ENCODE results near the gene OR2M5.

Gene OR2M5

GRCh38 chr1:248155927-248156326 is 11.0 kb downstream of the OR2M5 start:
- no peak overlapping the region for H3K9ac ChIP-seq (ENCODE audit: low read length in 5 of 5)
- H3K27ac ChIP-seq (ENCODE audit: low read depth, low read length) = no peak overlapping the region
- H3K27me3 ChIP-seq (ENCODE audit: control insufficient read depth in 5 of 5, insufficient read depth in 4 of 5, low read length in 5 of 5) = no peaks in the 10 kb centered on the region
- no peaks in the 10 kb centered on the region for H3K4me1 ChIP-seq (ENCODE audit: control insufficient read depth in 5 of 5, insufficient read depth in 5 of 5, low read length in 5 of 5)
- H3K4me3 ChIP-seq (ENCODE audit: low read depth in 1 of 5, low read length in 5 of 5) = no peak overlapping the region
- no peaks in the 10 kb centered on the region for H3K9me3 ChIP-seq (ENCODE audit: control insufficient read depth in 5 of 5, low read length in 5 of 5)
- H3K36me3 ChIP-seq (ENCODE audit: control insufficient read depth in 5 of 5, insufficient read depth in 5 of 5, low read length in 5 of 5) = no peaks in the 10 kb centered on the region

- H3K9ac ChIP-seq (ENCODE audit: low read length in 5 of 5) = no peak overlapping the region
- no peak overlapping the region for H3K4me3 ChIP-seq (ENCODE audit: low read depth in 1 of 5, low read length in 5 of 5)
- H3K27ac ChIP-seq (ENCODE audit: low read depth, low read length) = no peak overlapping the region
- no peaks in the 10 kb centered on the region for H3K27me3 ChIP-seq (ENCODE audit: control insufficient read depth in 5 of 5, insufficient read depth in 4 of 5, low read length in 5 of 5)
- no peaks in the 10 kb centered on the region for H3K4me1 ChIP-seq (ENCODE audit: control insufficient read depth in 5 of 5, insufficient read depth in 5 of 5, low read length in 5 of 5)
- no peaks in the 10 kb centered on the region for H3K9me3 ChIP-seq (ENCODE audit: control insufficient read depth in 5 of 5, low read length in 5 of 5)
- H3K36me3 ChIP-seq (ENCODE audit: control insufficient read depth in 5 of 5, insufficient read depth in 5 of 5, low read length in 5 of 5) = no peaks in the 10 kb centered on the region
Observed at GRCh38 chr1:248158758-248159157, 13.8 kb downstream of the OR2M5 start.

- H3K9ac ChIP-seq (ENCODE audit: low read length in 5 of 5) = no peak overlapping the region
- H3K4me3 ChIP-seq (ENCODE audit: low read depth in 1 of 5, low read length in 5 of 5) = no peak overlapping the region
- no peaks in the 10 kb centered on the region for H3K4me1 ChIP-seq (ENCODE audit: control insufficient read depth in 5 of 5, insufficient read depth in 5 of 5, low read length in 5 of 5)
- H3K27ac ChIP-seq (ENCODE audit: low read depth, low read length) = no peak overlapping the region
- no peaks in the 10 kb centered on the region for H3K27me3 ChIP-seq (ENCODE audit: control insufficient read depth in 5 of 5, insufficient read depth in 4 of 5, low read length in 5 of 5)
- peaks cover 0 to 9% (median 0%) of the 10 kb centered on the region in 5 donors for H3K9me3 ChIP-seq (ENCODE audit: control insufficient read depth in 5 of 5, low read length in 5 of 5)
- H3K36me3 ChIP-seq (ENCODE audit: control insufficient read depth in 5 of 5, insufficient read depth in 5 of 5, low read length in 5 of 5) = no peaks in the 10 kb centered on the region
Observed at GRCh38 chr1:248164031-248164430, 19.1 kb downstream of the OR2M5 start.

GRCh38 chr1:248165186-248165585 is 20.2 kb downstream of the OR2M5 start:
- Histone ChIP-seq H3K27me3 (ENCODE audit: control insufficient read depth in 5 of 5, insufficient read depth in 4 of 5, low read length in 5 of 5) (no peaks in the 10 kb centered on the region), H3K9ac (ENCODE audit: low read length in 5 of 5) (no peak overlapping the region), H3K4me1 (ENCODE audit: control insufficient read depth in 5 of 5, insufficient read depth in 5 of 5, low read length in 5 of 5) (no peaks in the 10 kb centered on the region), H3K27ac (ENCODE audit: low read depth, low read length) (no peak overlapping the region), H3K9me3 (ENCODE audit: control insufficient read depth in 5 of 5, low read length in 5 of 5) (peaks cover 0 to 9% (median 0%) of the 10 kb centered on the region in 5 donors), H3K4me3 (ENCODE audit: low read depth in 1 of 5, low read length in 5 of 5) (no peak overlapping the region), H3K36me3 (ENCODE audit: control insufficient read depth in 5 of 5, insufficient read depth in 5 of 5, low read length in 5 of 5) (no peaks in the 10 kb centered on the region)

- H3K27ac ChIP-seq (ENCODE audit: low read depth, low read length) = no peak within 1 kb of the TSS
- no peak within 1 kb of the TSS for H3K9ac ChIP-seq (ENCODE audit: low read length in 5 of 5)
- no peak within 1 kb of the TSS for H3K4me3 ChIP-seq (ENCODE audit: low read depth in 1 of 5, low read length in 5 of 5)
- H3K27me3 ChIP-seq (ENCODE audit: control insufficient read depth in 5 of 5, insufficient read depth in 4 of 5, low read length in 5 of 5) = no peaks in the 10 kb centered on the region
- H3K4me1 ChIP-seq (ENCODE audit: control insufficient read depth in 5 of 5, insufficient read depth in 5 of 5, low read length in 5 of 5) = no peaks in the 10 kb centered on the region
- H3K9me3 ChIP-seq (ENCODE audit: control insufficient read depth in 5 of 5, low read length in 5 of 5) = peaks cover 0 to 2% (median 0%) of the 10 kb centered on the region in 5 donors
- H3K36me3 ChIP-seq (ENCODE audit: control insufficient read depth in 5 of 5, insufficient read depth in 5 of 5, low read length in 5 of 5) = no peaks in the 10 kb centered on the region
Observed at GRCh38 chr1:248174521-248174920, 29.6 kb downstream of the OR2M5 start, which contains the start of gene OR2M2. OR2M2 (plus strand) TSS chr1:248174821; CDS start chr1:248179986, 5,165 bp downstream.

GRCh38 chr1:248183996-248184395 is 39.0 kb downstream of the OR2M5 start:
- Histone ChIP-seq H3K27me3 (ENCODE audit: control insufficient read depth in 5 of 5, insufficient read depth in 4 of 5, low read length in 5 of 5) (no peaks in the 10 kb centered on the region), H3K36me3 (ENCODE audit: control insufficient read depth in 5 of 5, insufficient read depth in 5 of 5, low read length in 5 of 5) (no peaks in the 10 kb centered on the region), H3K9me3 (ENCODE audit: control insufficient read depth in 5 of 5, low read length in 5 of 5) (peaks cover 0 to 6% (median 0%) of the 10 kb centered on the region in 5 donors), H3K4me3 (ENCODE audit: low read depth in 1 of 5, low read length in 5 of 5) (no peak overlapping the region), H3K9ac (ENCODE audit: low read length in 5 of 5) (no peak overlapping the region), H3K4me1 (ENCODE audit: control insufficient read depth in 5 of 5, insufficient read depth in 5 of 5, low read length in 5 of 5) (no peaks in the 10 kb centered on the region), H3K27ac (ENCODE audit: low read depth, low read length) (no peak overlapping the region)

- no peaks in the 10 kb centered on the region for H3K36me3 ChIP-seq (ENCODE audit: control insufficient read depth in 5 of 5, insufficient read depth in 5 of 5, low read length in 5 of 5)
- no peak overlapping the region for H3K4me3 ChIP-seq (ENCODE audit: low read depth in 1 of 5, low read length in 5 of 5)
- peaks cover 0 to 6% (median 0%) of the 10 kb centered on the region in 5 donors for H3K9me3 ChIP-seq (ENCODE audit: control insufficient read depth in 5 of 5, low read length in 5 of 5)
- no peaks in the 10 kb centered on the region for H3K4me1 ChIP-seq (ENCODE audit: control insufficient read depth in 5 of 5, insufficient read depth in 5 of 5, low read length in 5 of 5)
- H3K27ac ChIP-seq (ENCODE audit: low read depth, low read length) = no peak overlapping the region
- H3K27me3 ChIP-seq (ENCODE audit: control insufficient read depth in 5 of 5, insufficient read depth in 4 of 5, low read length in 5 of 5) = no peaks in the 10 kb centered on the region
- no peak overlapping the region for H3K9ac ChIP-seq (ENCODE audit: low read length in 5 of 5)
Observed at GRCh38 chr1:248187363-248187762, 42.4 kb downstream of the OR2M5 start.

GRCh38 chr1:248189026-248189425 is 44.1 kb downstream of the OR2M5 start:
- Histone ChIP-seq H3K4me1 (ENCODE audit: control insufficient read depth in 5 of 5, insufficient read depth in 5 of 5, low read length in 5 of 5) (no peaks in the 10 kb centered on the region), H3K27me3 (ENCODE audit: control insufficient read depth in 5 of 5, insufficient read depth in 4 of 5, low read length in 5 of 5) (no peaks in the 10 kb centered on the region), H3K4me3 (ENCODE audit: low read depth in 1 of 5, low read length in 5 of 5) (no peak overlapping the region), H3K36me3 (ENCODE audit: control insufficient read depth in 5 of 5, insufficient read depth in 5 of 5, low read length in 5 of 5) (no peaks in the 10 kb centered on the region), H3K27ac (ENCODE audit: low read depth, low read length) (no peak overlapping the region), H3K9ac (ENCODE audit: low read length in 5 of 5) (no peak overlapping the region), H3K9me3 (ENCODE audit: control insufficient read depth in 5 of 5, low read length in 5 of 5) (peaks cover 0 to 5% (median 5%) of the 10 kb centered on the region in 5 donors)

GRCh38 chr1:248194117-248194516 is 49.2 kb downstream of the OR2M5 start:
- Histone ChIP-seq H3K36me3 (ENCODE audit: control insufficient read depth in 5 of 5, insufficient read depth in 5 of 5, low read length in 5 of 5) (no peaks in the 10 kb centered on the region), H3K9ac (ENCODE audit: low read length in 5 of 5) (no peak overlapping the region), H3K27ac (ENCODE audit: low read depth, low read length) (no peak overlapping the region), H3K4me3 (ENCODE audit: low read depth in 1 of 5, low read length in 5 of 5) (no peak overlapping the region), H3K4me1 (ENCODE audit: control insufficient read depth in 5 of 5, insufficient read depth in 5 of 5, low read length in 5 of 5) (no peaks in the 10 kb centered on the region), H3K27me3 (ENCODE audit: control insufficient read depth in 5 of 5, insufficient read depth in 4 of 5, low read length in 5 of 5) (no peaks in the 10 kb centered on the region), H3K9me3 (ENCODE audit: control insufficient read depth in 5 of 5, low read length in 5 of 5) (peaks cover 0 to 5% (median 5%) of the 10 kb centered on the region in 5 donors)
